Endothelial cell of hepatic sinusoid (primary cell): ENCODE measurements around the gene CA10.

Experiments used
- in situ Hi-C: cut with HindIII; loops from 2 replicates; pipeline ENCODE4 v1.10.0; 2017; ENCODE audit warnings: low sequenced_read_pairs

CA10 gene

GRCh38 chr17:52158450-52159042 is at the start of gene CA10:
CA10 (minus strand) TSS chr17:52158714.
- in situ Hi-C loops, result no loop called here

- in situ Hi-C loops, result no loop called here
Measured at GRCh38 chr17:52207796-52208195, 49.3 kb upstream of the CA10 start.

- in situ Hi-C loops, result no loop called here
Measured at GRCh38 chr17:52202520-52203080, 44.1 kb upstream of the CA10 start.

- in situ Hi-C loops, result no loop called here
Measured at GRCh38 chr17:52201767-52202519, 43.4 kb upstream of the CA10 start.

GRCh38 chr17:52191491-52191890 is 33.0 kb upstream of the CA10 start:
- in situ Hi-C loops, result no loop called here

DNA sequence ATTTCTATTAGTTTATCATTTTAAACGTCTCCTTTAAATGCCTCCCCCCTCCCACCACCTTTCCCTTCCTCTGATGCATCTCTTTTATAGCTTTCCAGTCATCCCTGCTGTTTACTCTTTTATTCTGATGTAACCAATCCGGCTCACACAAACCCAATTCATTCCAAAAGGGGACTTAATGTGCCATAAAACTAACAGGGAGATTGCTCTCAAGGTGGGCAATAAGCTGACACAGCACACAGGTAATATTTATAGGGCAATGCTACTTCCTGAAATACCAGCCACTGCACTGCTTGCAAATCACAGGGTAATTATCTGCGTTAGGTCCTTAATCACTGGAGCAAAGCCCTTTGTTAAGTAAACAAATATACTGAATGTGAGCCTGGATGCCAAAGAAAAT is 23.3 kb upstream of the CA10 start:
- in situ Hi-C loops, result no loop called here

- in situ Hi-C loops, result no loop called here
Measured at GRCh38 chr17:52178012-52178411, 19.5 kb upstream of the CA10 start.

DNA sequence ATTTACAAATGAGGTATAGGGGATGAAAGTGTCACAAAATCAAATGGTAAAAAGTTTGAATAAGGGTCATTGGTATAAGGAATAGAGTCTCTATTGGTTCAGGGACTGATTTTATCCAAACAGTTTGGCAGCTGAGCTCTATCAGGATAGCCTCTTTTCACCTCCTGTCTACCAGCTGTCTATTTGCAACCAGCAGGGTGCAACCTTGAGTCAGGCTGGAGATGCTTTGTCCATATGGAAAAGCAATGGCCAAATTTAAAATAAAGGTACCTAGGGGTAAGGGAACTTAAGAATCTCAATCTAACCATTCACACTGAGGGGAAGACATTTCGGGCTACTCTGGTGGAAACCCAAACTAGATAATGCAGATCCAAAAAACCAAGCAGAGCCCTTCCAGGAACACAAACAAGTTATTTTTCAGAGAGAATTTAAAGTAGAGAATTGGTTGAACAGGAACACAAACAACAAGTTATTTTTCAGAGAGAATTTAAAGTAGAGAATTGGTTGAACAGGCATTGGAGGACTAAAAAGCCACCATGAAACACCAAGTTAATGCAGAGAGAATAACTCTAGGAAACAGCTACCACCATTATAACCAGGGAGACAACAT is 12.6 kb upstream of the CA10 start:
- in situ Hi-C loops, result no loop called here

- in situ Hi-C loops, result no loop called here
Measured at GRCh38 chr17:52160136-52160567, 1.6 kb upstream of the CA10 start.

- in situ Hi-C loops, result no loop called here
Measured at GRCh38 chr17:52159246-52160135, 977 bp upstream of the CA10 start.

DNA sequence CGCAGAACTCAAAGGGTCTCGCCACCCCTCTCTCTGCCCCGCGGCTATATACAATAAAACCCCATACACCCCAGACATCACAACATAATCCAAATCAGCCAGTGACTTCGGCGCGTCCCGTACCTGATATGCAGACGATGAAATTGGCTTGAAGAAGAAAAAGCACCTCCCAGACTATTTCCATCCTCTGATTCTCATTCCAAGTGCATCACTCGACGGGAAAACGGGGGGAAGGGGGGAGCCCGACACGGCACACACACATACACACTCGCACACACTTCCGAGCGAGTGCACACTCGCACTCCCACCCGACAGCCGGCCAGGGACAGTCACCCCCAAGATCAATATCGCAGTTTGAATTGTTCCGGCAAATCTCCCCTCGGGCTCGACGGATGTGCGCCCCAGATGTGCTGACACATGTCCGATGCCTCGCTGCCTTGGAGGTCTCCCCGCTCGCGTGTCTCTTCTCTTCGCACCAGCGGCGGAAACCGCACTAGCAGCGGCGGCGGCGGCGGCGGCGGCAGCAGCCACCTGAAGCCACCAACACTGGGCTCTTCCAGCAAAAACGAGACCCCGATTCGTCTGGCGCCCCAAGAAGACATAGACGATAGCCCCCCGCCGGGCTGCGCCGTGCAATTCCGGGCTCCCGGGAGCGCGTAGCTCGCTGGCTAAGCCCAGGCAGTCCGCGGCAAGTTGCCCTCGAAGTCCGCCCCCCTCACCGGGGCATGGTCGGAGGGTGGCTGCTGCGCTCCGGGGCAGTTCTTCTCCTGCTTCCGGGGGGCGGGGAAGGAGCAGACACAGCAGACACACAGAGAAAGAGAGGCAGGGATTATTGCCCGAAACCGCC is 688 bp downstream of the CA10 start:
- in situ Hi-C loops, result no loop called here

- in situ Hi-C loops, result no loop called here
Measured at GRCh38 chr17:52156576-52157570, 1.6 kb downstream of the CA10 start.

GRCh38 chr17:52155301-52155700 is 3.2 kb downstream of the CA10 start:
- in situ Hi-C loops, result no loop called here

GRCh38 chr17:52154466-52154865 is 4.0 kb downstream of the CA10 start:
- in situ Hi-C loops, result no loop called here

- in situ Hi-C loops, result no loop called here
Measured at GRCh38 chr17:52150935-52151334, 7.6 kb downstream of the CA10 start.

- in situ Hi-C loops, result no loop called here
Measured at GRCh38 chr17:52149626-52150025, 8.9 kb downstream of the CA10 start.

- in situ Hi-C loops, result no loop called here
Measured at GRCh38 chr17:52148969-52149351, 9.6 kb downstream of the CA10 start.

GRCh38 chr17:52148288-52148968 is 10.1 kb downstream of the CA10 start:
- in situ Hi-C loops, result no loop called here
